Medulla oblongata (tissue), 1 donor: ENCODE measurements around the gene CNPPD1.

Source experiments
- DNase-seq: peaks from one replicate; pipeline ENCODE4 v3.0.0-alpha.2; 2015; ENCODE audit errors: extremely low spot score

Gene CNPPD1

GRCh38 chr2:219122202-219122980 is 54.3 kb downstream of the CNPPD1 start:
- peak; percentile 12 for DNase-seq
